Testis (tissue), 2 donors: Measurements from ENCODE around the gene GOLGA6L2.

ENCODE experiments used
- CTCF ChIP-seq, 3 experiments: fragments of 450-650 bp in 2 of 3; fragments of 200-600 bp in 1 of 3; sonication (generic) in 1 of 3; IDR thresholded peaks; one replicate each; pipeline ENCODE4 v1.5.1; 2016 to 2019; ENCODE audit warnings: antibody characterized with exemption in 3 of 3, mild to moderate bottlenecking in 2 of 3, moderate library complexity in 1 of 3
- POLR2A ChIP-seq: fragments of 450-650 bp; IDR thresholded peaks from one replicate; pipeline ENCODE4 v1.6.1; 2017; ENCODE audit warnings: antibody characterized with exemption, mild to moderate bottlenecking, moderate library complexity

- TF ChIP-seq POLR2A: no peak
- TF ChIP-seq CTCF (IDR thresholded peaks at IDR 0.05): no peak
These were observed at the start of gene GOLGA6L2 for GRCh38 chr15:23447107-23447500.
